GM19438 (cell line): ENCODE measurements around the gene ETNK2.

Experiments used
- ATAC-seq: cut with Tn5 transposase; IDR thresholded peaks from one replicate; pipeline ENCODE4 v1.9.1; 2021; ENCODE audit warnings: low read depth; ENCODE audit not compliant: unreplicated experiment

The ETNK2 gene

GRCh38 chr1:204151552-204152309 is at the start of gene ETNK2:
ETNK2 (minus strand) TSS chr1:204152044; CDS start chr1:204151852, 192 bp downstream.
- no peak for ATAC-seq

GRCh38 chr1:204201348-204202040 is 49.6 kb upstream of the ETNK2 start:
- ATAC-seq = no peak

GRCh38 chr1:204199579-204199978 is 47.7 kb upstream of the ETNK2 start:
- ATAC-seq = no peak

- ATAC-seq = no peak
Measured at GRCh38 chr1:204198348-204199340, 46.8 kb upstream of the ETNK2 start.

- ATAC-seq = no peak
Measured at GRCh38 chr1:204197068-204197467, 45.2 kb upstream of the ETNK2 start.

GRCh38 chr1:204196068-204196795 is 44.4 kb upstream of the ETNK2 start, which contains the start of gene KISS1:
KISS1 (minus strand) TSS chr1:204196491; CDS start chr1:204192876, 3,615 bp downstream.
- ATAC-seq = no peak

- no peak for ATAC-seq
Measured at GRCh38 chr1:204194771-204195170, 42.9 kb upstream of the ETNK2 start.

- ATAC-seq = no peak
Measured at GRCh38 chr1:204194080-204194479, 42.2 kb upstream of the ETNK2 start.

- no peak for ATAC-seq
Measured at GRCh38 chr1:204192589-204193352, 40.9 kb upstream of the ETNK2 start.

GRCh38 chr1:204192046-204192445 is 40.2 kb upstream of the ETNK2 start:
- ATAC-seq = no peak

- ATAC-seq = no peak
Measured at GRCh38 chr1:204191456-204191855, 39.6 kb upstream of the ETNK2 start.

GRCh38 chr1:204190212-204191211 is 38.7 kb upstream of the ETNK2 start:
- no peak for ATAC-seq

GRCh38 chr1:204188959-204189639 is 37.3 kb upstream of the ETNK2 start:
- ATAC-seq = no peak

GRCh38 chr1:204186597-204186996 is 34.8 kb upstream of the ETNK2 start:
- no peak for ATAC-seq

GRCh38 chr1:204181116-204181515 is 29.3 kb upstream of the ETNK2 start:
- no peak for ATAC-seq

GRCh38 chr1:204180133-204180532 is 28.3 kb upstream of the ETNK2 start:
- ATAC-seq = no peak

GRCh38 chr1:204178487-204179281 is 26.8 kb upstream of the ETNK2 start:
- ATAC-seq = no peak
